Renal cortex interstitium (tissue), 11 donors: ENCODE data around the gene CAMK2D. TPM values are rescaled to one million over a fixed set of nuclear protein-coding genes. Genes with fewer than 3 reads are reported as not detected.

ENCODE experiments used
- DNase-seq, 11 donors: peaks; one replicate each; pipeline ENCODE4 v3.0.0-alpha.2; 2013; ENCODE audit warnings: low read depth in 9 of 11, low spot score in 4 of 11; ENCODE audit errors: extremely low read depth in 1 of 11
- polyA plus RNA-seq, 3 donors: library from polyadenylated mRNA; unstranded; fragments of 120-200 nt; gene quantifications; one replicate each; pipeline ENCODE4 v1.2.1, GENCODE V29; 2013; ENCODE audit not compliant: insufficient read length in 3 of 3

Gene CAMK2D
- polyA plus RNA-seq, 3 donors: 74.9 to 87.6 (median 78.2) TPM

- DNase-seq: no peak
Measured at GRCh38 chr4:113601636-113602035, 159.9 kb downstream of the CAMK2D start.

- DNase-seq: no peak
Measured at GRCh38 chr4:113596396-113596795, 165.1 kb downstream of the CAMK2D start.

- DNase-seq: no peak
Measured at GRCh38 chr4:113594231-113594556, 167.3 kb downstream of the CAMK2D start.

GRCh38 chr4:113593400-113594230, 167.9 kb downstream of the CAMK2D start:
- DNase-seq: no peak

- DNase-seq: no peak
Measured at GRCh38 chr4:113591982-113592381, 169.6 kb downstream of the CAMK2D start.

- DNase-seq: no peak
Measured at GRCh38 chr4:113588895-113589668, 172.5 kb downstream of the CAMK2D start.

- no peak for DNase-seq
Measured at GRCh38 chr4:113587640-113588275, 173.8 kb downstream of the CAMK2D start.

GRCh38 chr4:113587156-113587555, 174.4 kb downstream of the CAMK2D start:
- DNase-seq: no peak

GRCh38 chr4:113586072-113586471, 175.5 kb downstream of the CAMK2D start:
- no peak for DNase-seq

- DNase-seq: no peak
Measured at GRCh38 chr4:113584407-113585150, 177.0 kb downstream of the CAMK2D start.

GRCh38 chr4:113582737-113583136, 178.8 kb downstream of the CAMK2D start:
- no peak for DNase-seq

- DNase-seq: no peak
Measured at GRCh38 chr4:113579360-113579759, 182.2 kb downstream of the CAMK2D start.

- DNase-seq: no peak
Measured at GRCh38 chr4:113576947-113577678, 184.4 kb downstream of the CAMK2D start.

- DNase-seq: no peak
Measured at GRCh38 chr4:113575401-113575800, 186.1 kb downstream of the CAMK2D start.

GRCh38 chr4:113574636-113575103, 186.9 kb downstream of the CAMK2D start:
- DNase-seq: peak; percentile 10 to 72 (median 38)

GRCh38 chr4:113572620-113573019, 188.9 kb downstream of the CAMK2D start:
- DNase-seq: no peak

- no peak for DNase-seq
Measured at GRCh38 chr4:113566015-113566795, 195.3 kb downstream of the CAMK2D start.

GRCh38 chr4:113565702-113566012, 195.9 kb downstream of the CAMK2D start:
- no peak for DNase-seq
